K562 treated with DMSO at 1 percent for 4 hours (cell line): Measurements from ENCODE around the gene MYH8. TPM values are rescaled to one million over a fixed set of nuclear protein-coding genes. Genes with fewer than 3 reads are reported as not detected.

Source experiments
- total RNA-seq: library from RNA; unstranded; fragments of 300-600 nt; gene quantifications from 2 replicates; pipeline ENCODE4 v1.2.3, GENCODE V29; 2022; ENCODE audit not compliant: insufficient read depth

MYH8 gene
- total RNA-seq, result not detected in 2 replicates

GRCh38 chr17:10421900-10422542 is at the start of gene MYH8:
MYH8 (minus strand) TSS chr17:10421950; CDS start chr17:10420227, 1,723 bp downstream.

GRCh38 chr17:10469459-10469858 is 47.7 kb upstream of the MYH8 start, which contains the start of gene MYH4:
MYH4 (minus strand) TSS chr17:10469559; CDS start chr17:10466745, 2,814 bp downstream.

DNA sequence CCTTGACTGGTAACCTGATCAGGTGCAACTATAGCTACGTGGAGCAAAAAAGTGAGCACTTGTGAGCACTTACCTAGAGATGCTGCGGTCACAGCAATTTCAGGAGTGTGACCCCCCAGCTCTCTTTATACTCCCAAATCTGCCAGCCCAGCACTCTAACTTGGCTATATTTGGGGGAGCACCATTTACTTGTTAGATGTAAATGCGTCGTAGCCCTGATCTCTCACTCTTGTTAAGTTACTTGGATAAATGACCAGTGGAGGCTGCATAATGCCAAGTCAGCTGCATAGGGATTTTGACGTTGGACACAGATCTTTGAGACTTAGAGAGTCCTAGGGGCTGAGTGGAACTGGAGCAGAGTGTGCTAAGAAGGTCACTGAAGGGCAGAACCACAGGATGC is 48.8 kb downstream of the MYH8 start, which contains the start of gene MYH13:
Gene MYH13 (minus strand): TSS at position 101 of the 400 bp plus-strand sequence. CDS start 8,476 bp downstream, outside the sequence.

Other genes with a start within 250 kb of the MYH8 start
- not detected in 2 replicates for gene GAS7, start 223.3 kb downstream of the MYH8 start, total RNA-seq
- gene MYH13, start 48.9 kb downstream of the MYH8 start, total RNA-seq, result not detected in 2 replicates
- gene MYH4, start 47.6 kb upstream of the MYH8 start, total RNA-seq, result not detected in 2 replicates
- gene MYH1, start 96.6 kb upstream of the MYH8 start, total RNA-seq, result not detected in 2 replicates
- gene MYH2, start 127.7 kb upstream of the MYH8 start, total RNA-seq, result not detected in 2 replicates
- 0.19 and 0.33 TPM in 2 replicates for gene MYH3, start 235.4 kb upstream of the MYH8 start, total RNA-seq